ENCODE data around the gene EXOC8.

EXOC8 gene

GRCh38 chr1:231337472-231338269 lies at the start of gene EXOC8:
EXOC8 (minus strand) TSS chr1:231337852; CDS start chr1:231337745, 107 bp downstream.
- peak; percentile 89 for DNase-seq

GRCh38 chr1:231386466-231386865 lies 48.8 kb upstream of the EXOC8 start:
- DNase-seq: no peak

- DNase-seq: no peak
These were observed 47.7 kb upstream of the EXOC8 start for GRCh38 chr1:231385416-231385748.

- DNase-seq: no peak
These were observed 47.2 kb upstream of the EXOC8 start for GRCh38 chr1:231384696-231385415.

GRCh38 chr1:231383159-231383860 lies 45.7 kb upstream of the EXOC8 start:
- DNase-seq: no peak

- DNase-seq: no peak
These were observed 44.8 kb upstream of the EXOC8 start for GRCh38 chr1:231382426-231382825.

GRCh38 chr1:231381729-231382128 lies 44.1 kb upstream of the EXOC8 start:
- no peak for DNase-seq

GRCh38 chr1:231376875-231377549 lies 39.4 kb upstream of the EXOC8 start:
- no peak for DNase-seq

- DNase-seq: no peak
These were observed 38.4 kb upstream of the EXOC8 start for GRCh38 chr1:231376101-231376500.

GRCh38 chr1:231374394-231374793 lies 36.7 kb upstream of the EXOC8 start:
- no peak for DNase-seq

- no peak for DNase-seq
These were observed 34.8 kb upstream of the EXOC8 start for GRCh38 chr1:231372501-231372900.

GRCh38 chr1:231369282-231369681 lies 31.6 kb upstream of the EXOC8 start:
- no peak for DNase-seq

GRCh38 chr1:231364192-231364591 lies 26.5 kb upstream of the EXOC8 start:
- DNase-seq: no peak

- DNase-seq: no peak
These were observed 26.0 kb upstream of the EXOC8 start for GRCh38 chr1:231363624-231364023.

GRCh38 chr1:231362325-231362724 lies 24.7 kb upstream of the EXOC8 start:
- no peak for DNase-seq

GRCh38 chr1:231359113-231359512 lies 21.5 kb upstream of the EXOC8 start:
- DNase-seq: no peak

GRCh38 chr1:231357831-231358354 lies 20.2 kb upstream of the EXOC8 start:
- DNase-seq: peak; percentile 60

GRCh38 chr1:231357187-231357772 lies 19.6 kb upstream of the EXOC8 start:
- DNase-seq: no peak

GRCh38 chr1:231355171-231355570 lies 17.5 kb upstream of the EXOC8 start:
- no peak for DNase-seq

GRCh38 chr1:231354330-231355020 lies 16.8 kb upstream of the EXOC8 start:
- no peak for DNase-seq

- no peak for DNase-seq
These were observed 15.4 kb upstream of the EXOC8 start for GRCh38 chr1:231353086-231353485.

- no peak for DNase-seq
These were observed 14.2 kb upstream of the EXOC8 start for GRCh38 chr1:231351816-231352215.

All from NCI-H748 treated with DMSO at 0.1 percent for 48 hours (cell line).